PC-3 (cell line): Measurements from ENCODE around the gene GCH1. TPM values are rescaled to one million over a fixed set of nuclear protein-coding genes. Genes with fewer than 3 reads are reported as not detected.

Experiments
- ATAC-seq: fragments of 200-7000 bp; cut with Tn5 transposase; 2 replicates; pipeline ENCODE4 v1.9.1; 2020; ENCODE audit warnings: mild to moderate bottlenecking, moderate library complexity
- BruUV-seq: library from RNA; stranded (reverse); fragments of 400-500 nt; replicated peaks from 2 replicates; lab custom pipeline; 2021; lab: Mats Ljungman, UMichigan
- CTCF ChIA-PET: fragments of 300-600 bp; sonication (Branson Sonifier 250); formaldehyde crosslinking; loops from one replicate; lab custom pipeline; 2022; ENCODE audit warnings: antibody characterized with exemption; lab: Charles Lee
- POLR2A ChIA-PET: fragments of 300-600 bp; sonication (Branson Sonifier 250); formaldehyde crosslinking; loops from one replicate; lab custom pipeline; 2022; ENCODE audit warnings: antibody characterized with exemption; ENCODE audit not compliant: unreplicated experiment; lab: Charles Lee
- DNase-seq: peaks from one replicate; pipeline ENCODE4 v3.0.0-alpha.2; 2015
- H2AFZ ChIP-seq: fragments of 300-600 bp; sonication (generic); 2 replicates; pipeline ENCODE4 v1.6.0; 2016; ENCODE audit warnings: antibody characterized with exemption, low read length
- H3F3A ChIP-seq: fragments of 300-600 bp; sonication (generic); one replicate; pipeline ENCODE4 v1.6.0; 2017; ENCODE audit warnings: antibody characterized with exemption, low read length, control low read depth, mild to moderate bottlenecking; ENCODE audit not compliant: unreplicated experiment
- H3K27ac ChIP-seq: fragments of 300-600 bp; sonication (generic); 2 replicates; pipeline ENCODE4 v1.5.1; 2016; ENCODE audit warnings: mild to moderate bottlenecking, low read length
- H3K27me3 ChIP-seq: fragments of 300-600 bp; sonication (generic); 2 replicates; pipeline ENCODE4 v1.6.1; 2016; ENCODE audit warnings: low read length, mixed read lengths
- H3K36me3 ChIP-seq: fragments of 300-600 bp; sonication (generic); 2 replicates; pipeline ENCODE4 v1.6.1; 2016; ENCODE audit warnings: low read depth, mixed run types, low read length, mixed read lengths
- H3K4me1 ChIP-seq: fragments of 300-600 bp; sonication (generic); 2 replicates; pipeline ENCODE4 v1.5.1; 2016; ENCODE audit warnings: low read length; ENCODE audit not compliant: insufficient read depth
- H3K4me2 ChIP-seq: fragments of 300-600 bp; sonication (generic); 2 replicates; pipeline ENCODE4 v1.6.0; 2016; ENCODE audit warnings: low read length
- H3K4me3 ChIP-seq: fragments of 300-600 bp; sonication (generic); 2 replicates; pipeline ENCODE4 v1.5.1; 2016; ENCODE audit warnings: mild to moderate bottlenecking, low read length, mixed read lengths
- H3K79me2 ChIP-seq: fragments of 300-600 bp; sonication (generic); 2 replicates; pipeline ENCODE4 v1.6.1; 2017; ENCODE audit warnings: low read length, mixed read lengths
- H3K9ac ChIP-seq: fragments of 300-600 bp; sonication (generic); 2 replicates; pipeline ENCODE4 v1.6.0; 2016; ENCODE audit warnings: mild to moderate bottlenecking, low read length
- H3K9me2 ChIP-seq: fragments of 300-600 bp; sonication (generic); replicated peaks from 2 replicates; pipeline ENCODE4 v1.6.1; 2016; ENCODE audit warnings: mixed run types, low read length, mixed read lengths
- H3K9me3 ChIP-seq: fragments of 300-600 bp; sonication (generic); 2 replicates; pipeline ENCODE4 v1.6.1; 2016; ENCODE audit warnings: low read length, mixed read lengths
- H4K20me1 ChIP-seq: fragments of 300-600 bp; sonication (generic); 2 replicates; pipeline ENCODE4 v1.6.1; 2016; ENCODE audit warnings: low read length, mixed read lengths
- CTCF ChIP-seq: fragments of 300-600 bp; sonication (generic); conservative IDR thresholded peaks from 2 replicates; pipeline ENCODE4 v1.5.1; 2017; ENCODE audit warnings: antibody characterized with exemption, low read depth, mild to moderate bottlenecking, low read length
- EZH2 ChIP-seq: fragments of 300-600 bp; sonication (generic); IDR thresholded peaks from one replicate; pipeline ENCODE4 v1.6.1; 2017; ENCODE audit warnings: antibody characterized with exemption, mild to moderate bottlenecking, low read length; ENCODE audit not compliant: unreplicated experiment
- EZH2phosphoT487 ChIP-seq: fragments of 300-600 bp; sonication (generic); IDR thresholded peaks from 2 replicates; pipeline ENCODE4 v1.6.1; 2018; ENCODE audit warnings: mild to moderate bottlenecking, antibody characterized with exemption, low read length, borderline replicate concordance
- intact Hi-C: fragments of 100-400 bp; cut with micrococcal nuclease; formaldehyde crosslinking; loops from 2 replicates; pipeline ENCODE4 v1.9.0; 2023
- total RNA-seq: library from RNA; depleted of rRNA; stranded (reverse); fragments of >200 nt; gene quantifications from 2 replicates; pipeline ENCODE4 v1.2.3, GENCODE V29; 2014

Gene GCH1
- total RNA-seq, 1 experiment from 2014 or later: 26.6 TPM

GRCh38 chr14:54798465-54799124 lies 104.0 kb downstream of the GCH1 start:
- Histone ChIP-seq H3K9ac (no peak overlapping the region), H3K4me3 (no peak overlapping the region), H3K9me3 (no peaks in the 10 kb centered on the region), H3F3A (no peaks in the 10 kb centered on the region), H3K4me1 (peaks cover 9% of the 10 kb centered on the region), H3K9me2 (no peaks in the 10 kb centered on the region), H4K20me1 (no peaks in the 10 kb centered on the region), H3K27ac (no peak overlapping the region), H2AFZ (no peak overlapping the region), H3K79me2 (no peaks in the 10 kb centered on the region), H3K4me2 (no peak overlapping the region), H3K36me3 (no peaks in the 10 kb centered on the region), H3K27me3 (no peaks in the 10 kb centered on the region)
- no peak for ATAC-seq
- intact Hi-C loops: no loop called here
- ChIA-PET POLR2A (no interaction called here), CTCF (no interaction called here)
- no peak for DNase-seq
- no TSS peak for BruUV-seq
- TF ChIP-seq EZH2 (no peak), CTCF (no peak), EZH2phosphoT487 (no peak)

- Histone ChIP-seq H3K27me3 (no peaks in the 10 kb centered on the region), H3K9me2 (no peaks in the 10 kb centered on the region), H2AFZ (no peak overlapping the region), H3K9ac (no peak overlapping the region), H3K9me3 (no peaks in the 10 kb centered on the region), H3K4me3 (no peak overlapping the region), H3K36me3 (no peaks in the 10 kb centered on the region), H3K27ac (no peak overlapping the region), H3K4me2 (no peak overlapping the region), H3K4me1 (peaks cover 9% of the 10 kb centered on the region), H4K20me1 (no peaks in the 10 kb centered on the region), H3K79me2 (no peaks in the 10 kb centered on the region), H3F3A (no peaks in the 10 kb centered on the region)
- BruUV-seq: no TSS peak
- ChIA-PET POLR2A (no interaction called here), CTCF (no interaction called here)
- intact Hi-C loops: no loop called here
- no peak for TF ChIP-seq EZH2
- TF ChIP-seq CTCF: no peak
- TF ChIP-seq EZH2phosphoT487: no peak
- DNase-seq: no peak
- ATAC-seq: 0 out of 2 replicates have a peak, but pooled peaks have one; percentile 14
Observed at GRCh38 chr14:54797986-54798385, 104.6 kb downstream of the GCH1 start.

DNA sequence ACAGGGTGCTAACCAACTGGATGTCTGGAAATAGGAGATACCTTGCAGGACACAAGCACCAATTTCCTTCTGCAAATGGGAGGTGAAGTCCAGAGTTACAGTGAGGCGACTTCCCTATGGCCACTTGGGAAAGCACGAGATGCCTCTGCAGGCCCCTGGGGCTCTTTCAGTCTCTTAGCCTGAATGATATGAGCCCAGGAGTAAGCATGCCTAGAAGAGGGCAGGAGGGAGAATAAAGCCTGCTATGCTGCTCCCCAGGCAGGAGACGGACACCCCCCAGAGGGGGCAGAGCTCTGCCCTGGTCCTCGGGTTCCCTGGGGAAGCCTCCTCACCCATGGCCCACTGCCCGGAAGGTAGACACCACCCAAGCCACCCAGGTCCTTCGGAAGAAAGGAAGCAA lies 105.1 kb downstream of the GCH1 start:
- intact Hi-C loops: no loop called here
- Histone ChIP-seq H3K79me2 (no peaks in the 10 kb centered on the region), H3K9me2 (no peaks in the 10 kb centered on the region), H3F3A (no peaks in the 10 kb centered on the region), H3K27me3 (no peaks in the 10 kb centered on the region), H3K4me1 (peaks cover 9% of the 10 kb centered on the region), H3K9me3 (no peaks in the 10 kb centered on the region), H3K36me3 (no peaks in the 10 kb centered on the region), H4K20me1 (no peaks in the 10 kb centered on the region), H2AFZ (no peak overlapping the region), H3K9ac (no peak overlapping the region), H3K4me2 (no peak overlapping the region), H3K4me3 (no peak overlapping the region), H3K27ac (no peak overlapping the region)
- ATAC-seq (no peak), DNase-seq (no peak)
- no TSS peak for BruUV-seq
- POLR2A ChIA-PET: no interaction called here
- TF ChIP-seq EZH2 (no peak), CTCF (no peak), EZH2phosphoT487 (no peak)
- CTCF ChIA-PET: no interaction called here
